Tongue (tissue), 2 donors: ENCODE measurements around the gene PRDM1. TPM values are rescaled to one million over a fixed set of nuclear protein-coding genes. Genes with fewer than 3 reads are reported as not detected.
A peak's percentile ranks its signal among the peaks of the same experiment; 100 is the strongest.

Source experiments
- DNase-seq: peaks from one replicate; pipeline ENCODE4 v3.0.0-alpha.2; 2015
- total RNA-seq: library from RNA; depleted of rRNA; stranded (reverse); fragments of >200 nt; gene quantifications from one replicate; pipeline ENCODE4 v1.2.3, GENCODE V29; 2014

The PRDM1 gene
- total RNA-seq, 1 donor from 2014 or later: 15.5 TPM

DNA sequence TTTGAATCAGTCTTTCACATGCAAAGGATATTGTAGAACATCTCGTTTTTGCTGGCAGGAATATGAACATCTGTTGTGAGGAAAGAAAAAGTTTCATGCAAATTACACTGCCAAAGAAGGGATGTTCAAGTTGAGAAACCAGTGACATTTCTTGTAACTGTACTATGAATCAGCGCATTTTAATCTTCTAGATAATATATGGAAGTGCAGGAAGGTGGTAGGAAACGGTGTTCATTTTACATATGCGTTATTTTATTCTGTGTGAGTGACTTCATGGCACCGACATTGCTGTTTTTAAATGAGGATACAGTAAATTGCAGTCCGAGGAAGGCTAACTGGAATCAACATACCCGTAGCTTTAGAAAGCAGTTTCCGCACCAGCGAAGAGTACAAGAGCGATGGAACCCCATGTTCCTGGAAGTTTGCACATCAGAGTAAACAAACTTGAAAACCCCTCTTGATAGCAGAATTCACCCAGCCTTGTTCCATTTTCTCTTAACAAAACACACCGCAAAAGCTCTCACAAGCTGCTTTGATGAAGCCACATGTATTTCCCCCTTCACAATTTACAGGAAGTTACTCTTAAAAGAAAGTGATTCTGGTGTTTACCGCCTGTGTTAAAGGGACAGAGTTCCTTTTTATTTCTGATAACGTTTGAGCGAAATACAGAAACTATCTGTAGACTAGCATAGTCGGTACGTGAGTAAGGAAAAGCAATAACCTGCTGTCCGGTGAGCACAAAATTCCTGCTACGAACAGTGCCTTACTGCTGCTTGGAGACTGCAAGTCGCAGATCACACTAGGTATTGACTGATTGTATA lies 11.5 kb downstream of the PRDM1 start:
- DNase-seq: peak; percentile 62

DNA sequence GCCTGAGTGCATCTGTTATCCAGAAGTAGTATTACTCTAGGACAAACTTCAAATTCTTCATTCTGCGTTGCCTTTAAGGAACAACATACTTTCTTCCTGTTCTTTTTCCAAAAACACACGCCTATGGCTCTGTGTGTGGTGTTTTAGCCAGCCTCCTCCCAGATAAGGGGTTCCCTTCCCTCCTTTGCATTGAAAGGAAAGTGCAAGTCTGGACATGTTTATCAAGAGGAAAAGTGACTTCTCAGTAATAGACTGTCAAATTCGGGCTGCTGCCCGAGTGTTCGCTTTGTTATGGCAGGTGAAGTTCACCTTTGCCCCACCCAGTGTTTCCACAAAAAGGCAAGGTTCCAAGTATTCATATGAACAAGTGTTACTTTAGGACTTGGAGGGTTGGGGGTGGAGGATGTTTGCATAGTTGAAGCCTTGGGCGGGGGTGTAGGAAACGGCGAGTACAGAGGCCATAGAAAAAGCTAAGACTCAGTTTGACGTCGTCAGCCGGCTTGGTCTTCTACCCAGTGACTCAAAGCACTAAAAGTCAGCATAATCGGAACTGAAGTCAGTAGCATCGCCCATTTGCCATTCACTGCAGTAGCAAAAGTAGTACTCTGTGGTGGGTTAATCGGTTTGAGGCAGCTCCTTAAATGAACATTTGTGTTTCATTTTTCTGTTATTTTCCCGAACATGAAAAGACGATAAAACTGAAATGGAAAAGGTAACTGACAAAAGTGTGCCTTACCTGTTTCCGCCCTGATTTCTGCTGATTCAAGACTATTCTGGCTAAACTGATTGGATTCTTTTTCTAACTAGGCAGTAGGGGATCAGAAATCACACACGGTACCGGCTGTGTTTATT lies 12.5 kb downstream of the PRDM1 start:
- DNase-seq: peak; percentile 13

DNA sequence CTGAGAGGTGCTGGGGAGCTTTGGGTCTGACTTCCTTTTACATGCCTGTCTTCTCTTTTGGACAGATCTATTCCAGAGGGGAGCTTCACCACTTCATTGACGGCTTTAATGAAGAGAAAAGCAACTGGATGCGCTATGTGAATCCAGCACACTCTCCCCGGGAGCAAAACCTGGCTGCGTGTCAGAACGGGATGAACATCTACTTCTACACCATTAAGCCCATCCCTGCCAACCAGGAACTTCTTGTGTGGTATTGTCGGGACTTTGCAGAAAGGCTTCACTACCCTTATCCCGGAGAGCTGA lies 13.1 kb downstream of the PRDM1 start:
- peak; percentile 50 for DNase-seq

DNA sequence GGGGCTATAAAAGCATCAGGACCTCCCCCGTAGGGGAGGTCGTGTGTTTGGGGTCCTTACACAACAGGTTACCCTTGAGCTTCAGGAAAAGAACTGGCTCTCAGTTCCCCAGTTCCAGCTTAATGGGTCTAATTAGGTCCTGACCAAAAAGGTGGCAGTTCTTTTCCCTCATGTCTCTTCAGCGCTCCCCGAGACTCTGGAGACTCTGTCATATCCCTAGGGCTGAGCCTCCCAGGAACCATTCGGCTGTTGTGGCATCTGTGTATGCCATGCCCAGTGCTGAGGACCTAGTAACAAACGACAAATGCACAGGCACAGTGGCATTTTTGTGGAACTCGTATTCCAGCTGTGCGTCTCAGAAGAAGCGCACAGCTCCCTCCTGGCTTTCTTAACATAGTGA lies 14.6 kb downstream of the PRDM1 start:
- no peak for DNase-seq

DNA sequence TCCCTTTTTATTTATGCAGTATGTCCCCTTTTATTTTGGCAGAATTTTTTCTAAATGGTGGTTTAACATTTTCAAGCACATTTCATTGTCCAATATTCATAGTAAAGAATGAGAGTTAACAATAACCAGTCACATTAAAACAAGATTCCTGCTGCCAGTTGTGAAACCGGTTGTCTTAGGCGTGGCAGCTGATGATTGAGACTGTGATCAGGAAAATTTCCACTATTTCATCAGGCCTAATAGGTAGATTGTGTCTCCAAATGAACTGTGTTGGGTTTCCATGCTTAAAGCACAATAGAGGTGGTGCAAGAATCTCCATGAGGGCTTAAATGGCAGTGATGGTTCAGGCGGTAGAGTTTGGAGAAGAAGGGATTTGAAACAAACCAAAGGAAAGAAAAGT lies 15.3 kb downstream of the PRDM1 start:
- no peak for DNase-seq

DNA sequence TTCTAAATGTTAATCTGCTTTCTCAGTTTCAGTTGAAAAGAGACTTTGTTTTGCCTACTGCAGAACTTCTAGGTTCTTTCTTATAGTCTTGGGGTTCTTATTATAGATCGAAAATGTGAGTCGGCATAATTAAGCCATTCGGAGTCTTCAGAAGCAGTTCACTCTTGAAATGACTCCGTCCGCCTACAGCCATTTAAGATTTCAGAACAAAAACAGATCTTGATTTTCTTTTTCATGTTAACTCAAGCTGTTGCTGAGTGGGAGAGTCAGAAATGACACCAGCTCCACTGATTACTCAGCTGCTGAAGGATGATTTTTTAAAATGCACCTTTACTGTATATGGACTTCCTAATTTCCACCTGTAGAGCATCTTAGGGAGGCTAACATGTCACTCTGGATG lies 15.9 kb downstream of the PRDM1 start:
- DNase-seq: no peak

DNA sequence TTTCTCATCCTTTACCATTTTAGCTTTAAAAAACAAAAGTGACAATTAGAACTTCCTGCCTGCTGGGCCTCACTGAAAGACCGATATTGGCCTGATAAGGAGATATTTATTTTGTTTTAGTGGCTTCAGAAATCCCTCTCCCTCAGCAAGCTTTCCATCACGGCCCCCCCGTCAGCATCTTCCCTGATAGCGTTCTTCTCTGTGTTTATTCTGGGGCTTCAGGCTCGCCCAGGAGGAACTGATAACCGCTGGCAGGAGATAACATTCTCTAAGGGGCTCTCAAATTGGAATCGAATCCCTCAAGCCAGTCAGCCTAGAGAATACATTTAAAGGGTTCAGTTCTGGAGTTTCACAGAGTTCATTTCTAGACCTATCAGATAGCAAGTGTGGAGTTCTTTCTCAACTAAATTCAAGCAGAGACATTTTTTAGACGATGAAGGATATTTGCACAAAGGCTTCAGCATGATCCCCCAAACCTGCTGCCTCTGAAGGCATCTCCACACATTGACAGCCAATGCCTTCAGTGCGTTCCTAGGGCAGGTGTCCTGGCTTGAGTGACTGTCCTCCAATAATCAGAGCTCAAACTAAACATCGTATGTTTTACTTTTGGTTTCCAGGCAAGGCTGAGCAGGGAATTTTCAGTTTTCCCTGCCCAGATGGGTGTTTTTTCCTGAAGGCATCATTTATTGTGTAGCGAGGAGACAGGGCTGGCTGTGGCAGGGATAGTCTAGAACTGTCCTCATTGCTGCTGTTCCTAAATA lies 17.0 kb downstream of the PRDM1 start:
- no peak for DNase-seq

DNA sequence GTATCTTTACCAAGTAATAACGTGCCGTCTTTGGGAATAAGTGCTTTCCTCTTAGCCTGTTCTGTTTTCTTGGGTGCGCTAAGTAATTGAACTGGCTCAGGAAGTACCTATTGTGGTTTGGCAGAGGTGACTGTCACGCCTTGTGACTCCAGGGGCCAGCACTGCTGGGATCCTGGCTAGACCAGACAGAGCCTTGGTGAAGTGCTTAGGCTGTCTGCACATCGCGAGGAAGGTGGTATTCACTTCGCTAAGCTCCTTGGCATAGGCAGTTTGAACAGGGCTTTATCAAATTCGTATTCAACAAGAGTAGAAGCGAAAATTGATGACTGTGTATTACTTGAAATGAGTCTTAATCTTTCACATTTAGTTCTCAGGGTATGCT lies 17.6 kb downstream of the PRDM1 start:
- no peak for DNase-seq

DNA sequence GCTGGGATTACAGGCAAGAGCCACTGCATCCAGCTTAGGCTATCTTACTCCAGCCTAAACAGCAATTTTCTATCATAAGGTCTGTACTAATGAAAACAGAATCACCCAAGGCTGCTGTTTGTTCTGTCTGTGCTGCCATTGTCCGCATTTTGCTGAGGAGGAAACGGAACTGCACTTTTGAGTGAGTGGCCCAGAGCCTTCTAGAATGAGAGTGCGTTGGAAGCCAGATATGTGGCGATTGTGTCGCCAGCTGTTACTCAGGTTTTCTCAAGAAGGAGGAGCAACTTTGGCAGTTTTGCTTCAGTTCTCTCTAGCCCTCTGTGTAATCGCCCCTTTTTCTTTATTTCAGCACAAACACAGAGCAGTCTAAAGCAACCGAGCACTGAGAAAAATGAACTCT lies 18.3 kb downstream of the PRDM1 start:
- DNase-seq: no peak

DNA sequence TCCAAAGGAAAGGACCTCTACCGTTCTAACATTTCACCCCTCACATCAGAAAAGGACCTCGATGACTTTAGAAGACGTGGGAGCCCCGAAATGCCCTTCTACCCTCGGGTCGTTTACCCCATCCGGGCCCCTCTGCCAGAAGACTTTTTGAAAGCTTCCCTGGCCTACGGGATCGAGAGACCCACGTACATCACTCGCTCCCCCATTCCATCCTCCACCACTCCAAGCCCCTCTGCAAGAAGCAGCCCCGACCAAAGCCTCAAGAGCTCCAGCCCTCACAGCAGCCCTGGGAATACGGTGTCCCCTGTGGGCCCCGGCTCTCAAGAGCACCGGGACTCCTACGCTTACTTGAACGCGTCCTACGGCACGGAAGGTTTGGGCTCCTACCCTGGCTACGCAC lies 18.8 kb downstream of the PRDM1 start:
- DNase-seq: no peak

DNA sequence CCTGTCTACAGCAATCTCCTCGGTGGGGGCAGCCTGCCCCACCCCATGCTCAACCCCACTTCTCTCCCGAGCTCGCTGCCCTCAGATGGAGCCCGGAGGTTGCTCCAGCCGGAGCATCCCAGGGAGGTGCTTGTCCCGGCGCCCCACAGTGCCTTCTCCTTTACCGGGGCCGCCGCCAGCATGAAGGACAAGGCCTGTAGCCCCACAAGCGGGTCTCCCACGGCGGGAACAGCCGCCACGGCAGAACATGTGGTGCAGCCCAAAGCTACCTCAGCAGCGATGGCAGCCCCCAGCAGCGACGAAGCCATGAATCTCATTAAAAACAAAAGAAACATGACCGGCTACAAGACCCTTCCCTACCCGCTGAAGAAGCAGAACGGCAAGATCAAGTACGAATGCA lies 19.4 kb downstream of the PRDM1 start:
- no peak for DNase-seq

DNA sequence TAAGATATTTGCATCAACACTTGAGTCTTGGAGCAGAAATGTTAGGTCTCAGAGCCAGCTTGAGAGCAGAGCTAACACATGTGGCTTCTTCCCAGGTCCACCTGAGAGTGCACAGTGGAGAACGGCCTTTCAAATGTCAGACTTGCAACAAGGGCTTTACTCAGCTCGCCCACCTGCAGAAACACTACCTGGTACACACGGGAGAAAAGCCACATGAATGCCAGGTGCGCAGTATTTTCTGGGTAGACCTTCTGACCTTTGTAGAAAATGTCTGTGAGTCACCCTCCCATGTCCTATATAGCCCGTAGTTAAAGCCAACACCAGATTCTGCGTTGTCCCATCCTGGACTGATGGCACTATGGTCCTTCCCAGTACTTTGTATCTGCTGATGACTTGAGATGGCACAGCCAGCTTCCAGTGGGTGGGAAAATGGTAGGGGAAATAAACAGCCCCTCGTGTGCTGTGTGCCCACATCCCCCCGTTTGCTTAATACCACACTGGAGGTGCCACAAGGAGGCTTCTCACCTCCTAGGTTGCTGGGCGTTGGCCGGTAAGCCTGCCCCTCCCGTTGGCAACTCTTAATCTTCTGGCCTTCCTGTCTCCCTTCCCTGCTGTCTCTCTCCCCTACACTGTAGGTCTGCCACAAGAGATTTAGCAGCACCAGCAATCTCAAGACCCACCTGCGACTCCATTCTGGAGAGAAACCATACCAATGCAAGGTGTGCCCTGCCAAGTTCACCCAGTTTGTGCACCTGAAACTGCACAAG lies 20.3 kb downstream of the PRDM1 start:
- no peak for DNase-seq

DNA sequence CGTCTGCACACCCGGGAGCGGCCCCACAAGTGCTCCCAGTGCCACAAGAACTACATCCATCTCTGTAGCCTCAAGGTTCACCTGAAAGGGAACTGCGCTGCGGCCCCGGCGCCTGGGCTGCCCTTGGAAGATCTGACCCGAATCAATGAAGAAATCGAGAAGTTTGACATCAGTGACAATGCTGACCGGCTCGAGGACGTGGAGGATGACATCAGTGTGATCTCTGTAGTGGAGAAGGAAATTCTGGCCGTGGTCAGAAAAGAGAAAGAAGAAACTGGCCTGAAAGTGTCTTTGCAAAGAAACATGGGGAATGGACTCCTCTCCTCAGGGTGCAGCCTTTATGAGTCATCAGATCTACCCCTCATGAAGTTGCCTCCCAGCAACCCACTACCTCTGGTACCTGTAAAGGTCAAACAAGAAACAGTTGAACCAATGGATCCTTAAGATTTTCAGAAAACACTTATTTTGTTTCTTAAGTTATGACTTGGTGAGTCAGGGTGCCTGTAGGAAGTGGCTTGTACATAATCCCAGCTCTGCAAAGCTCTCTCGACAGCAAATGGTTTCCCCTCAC lies 21.0 kb downstream of the PRDM1 start:
- no peak for DNase-seq

DNA sequence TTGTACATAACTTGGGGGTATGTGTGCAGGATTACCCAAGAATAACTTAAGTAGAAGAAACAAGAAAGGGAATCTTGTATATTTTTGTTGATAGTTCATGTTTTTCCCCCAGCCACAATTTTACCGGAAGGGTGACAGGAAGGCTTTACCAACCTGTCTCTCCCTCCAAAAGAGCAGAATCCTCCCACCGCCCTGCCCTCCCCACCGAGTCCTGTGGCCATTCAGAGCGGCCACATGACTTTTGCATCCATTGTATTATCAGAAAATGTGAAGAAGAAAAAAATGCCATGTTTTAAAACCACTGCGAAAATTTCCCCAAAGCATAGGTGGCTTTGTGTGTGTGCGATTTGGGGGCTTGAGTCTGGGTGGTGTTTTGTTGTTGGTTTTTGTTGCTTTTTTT lies 22.0 kb downstream of the PRDM1 start:
- no peak for DNase-seq

DNA sequence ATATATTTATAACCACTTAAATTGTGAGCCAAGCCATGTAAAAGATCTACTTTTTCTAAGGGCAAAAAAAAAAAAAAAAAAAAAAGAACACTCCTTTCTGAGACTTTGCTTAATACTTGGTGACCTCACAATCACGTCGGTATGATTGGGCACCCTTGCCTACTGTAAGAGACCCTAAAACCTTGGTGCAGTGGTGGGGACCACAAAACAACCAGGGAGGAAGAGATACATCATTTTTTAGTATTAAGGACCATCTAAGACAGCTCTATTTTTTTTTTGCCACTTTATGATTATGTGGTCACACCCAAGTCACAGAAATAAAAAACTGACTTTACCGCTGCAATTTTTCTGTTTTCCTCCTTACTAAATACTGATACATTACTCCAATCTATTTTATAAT lies 22.9 kb downstream of the PRDM1 start:
- no peak for DNase-seq

DNA sequence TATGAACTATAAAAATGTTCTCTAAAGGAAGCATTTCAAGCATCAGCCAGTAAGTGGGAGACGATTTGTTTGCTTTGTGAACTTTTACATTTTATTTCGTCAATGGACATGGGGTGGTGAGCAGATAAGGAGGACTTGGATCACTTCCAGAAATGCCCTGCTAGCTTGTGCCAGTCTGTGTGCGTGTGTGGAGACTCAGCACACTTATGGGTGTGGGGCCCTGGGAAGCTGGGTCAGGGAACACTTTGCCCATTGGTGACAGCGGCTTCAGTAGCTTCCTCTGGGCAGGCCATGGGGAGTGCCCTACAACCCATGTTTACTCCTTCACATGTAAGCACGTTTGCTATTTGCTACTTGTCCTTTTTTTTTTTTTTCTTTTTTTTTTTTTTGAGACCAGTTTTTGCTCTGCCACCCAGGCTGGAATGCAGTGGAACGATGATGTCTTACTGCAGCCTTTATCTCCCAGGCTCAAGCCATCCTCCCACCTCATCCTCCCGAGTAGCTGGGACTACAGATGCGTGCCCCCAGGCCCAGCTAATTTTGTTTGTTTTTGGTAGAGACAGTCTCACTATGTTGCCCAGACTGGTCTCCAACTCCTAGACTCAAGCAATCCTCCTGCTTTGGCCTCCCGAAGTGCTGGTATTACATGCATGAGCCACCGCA lies 24.2 kb downstream of the PRDM1 start:
- no peak for DNase-seq

DNA sequence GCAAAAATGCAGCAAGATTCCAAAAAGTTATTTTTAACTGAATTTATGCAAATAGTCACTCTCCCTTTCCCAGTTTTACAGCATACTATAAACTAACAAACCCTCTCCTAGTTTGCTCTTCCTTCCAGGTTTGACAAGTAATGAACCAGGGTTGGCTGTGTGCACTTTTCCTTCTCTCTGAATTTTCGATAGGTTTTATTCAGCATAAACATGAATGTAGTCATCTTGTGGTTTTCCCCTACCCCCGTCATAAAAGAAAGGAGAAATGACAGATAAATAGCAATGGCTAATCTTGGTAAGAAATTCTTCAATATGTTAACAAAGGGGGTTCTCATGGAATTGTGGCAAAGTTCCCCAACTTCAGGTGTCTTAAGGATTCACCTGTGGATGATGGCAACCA lies 26.3 kb downstream of the PRDM1 start:
- no peak for DNase-seq

DNA sequence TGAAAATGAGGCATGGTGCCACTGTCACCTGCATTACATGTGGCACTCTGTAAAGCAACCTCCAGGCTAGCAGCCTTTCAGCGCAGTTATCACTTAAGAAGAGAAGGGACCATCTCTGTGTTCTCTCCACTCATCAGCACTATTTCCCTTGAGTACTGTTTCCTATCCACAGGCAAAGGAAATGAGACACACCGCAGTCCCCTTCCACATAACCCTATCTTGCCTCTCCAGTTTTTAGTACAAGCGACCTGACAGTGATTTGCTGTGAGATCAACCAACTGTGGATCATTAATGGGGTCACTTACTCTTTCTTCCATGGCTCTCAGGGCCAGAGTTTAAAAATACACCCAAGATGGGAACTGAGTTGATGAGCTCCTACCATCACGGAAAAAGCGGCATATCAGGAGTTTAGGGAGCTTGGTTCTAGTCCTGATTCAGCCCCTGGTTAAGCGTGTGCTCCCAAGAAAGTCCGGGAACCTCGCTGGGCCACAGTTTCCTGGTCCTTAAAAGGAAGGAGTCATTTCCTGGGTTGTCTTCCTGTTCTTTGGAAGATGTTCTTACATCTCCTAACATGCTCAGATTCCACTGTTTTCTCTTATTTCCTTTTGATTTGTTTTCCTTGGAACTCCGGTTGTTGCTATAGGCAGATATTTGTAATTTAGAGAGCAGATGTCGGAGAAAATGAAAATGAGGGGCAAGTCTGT lies 27.3 kb downstream of the PRDM1 start:
- DNase-seq: peak; percentile 35

DNA sequence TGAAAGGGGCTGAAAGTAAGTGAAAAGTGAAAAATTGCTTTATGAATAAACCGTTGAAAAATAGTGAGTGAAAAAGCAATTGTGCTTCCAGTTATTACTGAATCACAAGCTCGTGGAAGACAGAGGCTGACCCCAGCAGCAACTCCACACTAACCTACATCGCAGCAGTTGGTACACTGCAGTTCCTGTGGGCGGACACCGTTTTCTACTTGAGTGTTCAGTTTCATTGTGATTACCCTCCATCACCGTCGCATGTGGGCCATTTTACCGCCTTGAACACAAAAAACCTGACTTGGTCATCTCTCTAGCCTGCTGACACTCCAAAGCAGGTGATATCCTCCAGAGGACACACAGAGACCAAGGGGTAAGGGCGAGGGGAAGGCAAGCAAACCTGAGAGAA lies 28.4 kb downstream of the PRDM1 start:
- no peak for DNase-seq

DNA sequence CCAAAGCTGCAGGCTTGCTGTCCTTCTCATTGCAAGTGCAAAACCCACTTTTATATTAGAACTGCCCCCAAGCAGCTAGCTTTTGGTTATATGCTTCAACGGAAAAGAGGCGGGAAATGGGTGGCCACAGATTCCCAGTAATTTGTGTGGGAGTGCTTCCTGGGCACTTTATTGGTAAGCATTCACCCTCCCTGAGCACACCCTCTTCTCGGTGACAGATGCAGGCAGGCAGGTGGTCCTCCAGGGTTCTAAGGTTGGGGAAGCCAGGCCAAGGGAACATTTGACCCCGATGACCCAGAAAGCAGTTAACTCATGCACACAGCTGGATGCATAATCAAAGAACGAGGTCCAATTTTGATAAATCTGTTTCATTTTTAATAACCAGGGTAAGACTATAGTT lies 29.1 kb downstream of the PRDM1 start:
- DNase-seq: no peak
